Smooth muscle cell (in vitro differentiated cells): ENCODE measurements around the gene RAET1G. TPM values are rescaled to one million over a fixed set of nuclear protein-coding genes. Genes with fewer than 3 reads are reported as not detected.

ENCODE experiments used
- DNase-seq: peaks from one replicate; lab custom pipeline; 2025; ENCODE audit not compliant: unreplicated experiment; lab: John Stamatoyannopoulos, UW
- H2AFZ ChIP-seq: fragments of 200-600 bp; sonication (generic); 2 replicates; pipeline ENCODE4 v1.6.0; 2016; ENCODE audit warnings: antibody characterized with exemption, low read depth, mild to moderate bottlenecking
- H3F3A ChIP-seq: fragments of 200-600 bp; sonication (generic); 2 replicates; pipeline ENCODE4 v1.6.0; 2017; ENCODE audit warnings: antibody characterized with exemption, low read depth
- H3K27ac ChIP-seq: fragments of 200-600 bp; sonication (generic); 2 replicates; pipeline ENCODE4 v1.5.1; 2016; ENCODE audit warnings: low read depth, mild to moderate bottlenecking
- H3K27me3 ChIP-seq: fragments of 200-600 bp; sonication (generic); 2 replicates; pipeline ENCODE4 v1.6.1; 2016; ENCODE audit warnings: low read depth, mild to moderate bottlenecking
- H3K36me3 ChIP-seq: fragments of 200-600 bp; sonication (generic); 2 replicates; pipeline ENCODE4 v1.5.1; 2016; ENCODE audit warnings: low read depth
- H3K4me1 ChIP-seq: fragments of 200-600 bp; sonication (generic); 2 replicates; pipeline ENCODE4 v1.5.1; 2016; ENCODE audit warnings: low read depth
- H3K4me2 ChIP-seq: fragments of 200-600 bp; sonication (generic); 2 replicates; pipeline ENCODE4 v1.6.0; 2016; ENCODE audit warnings: mild to moderate bottlenecking
- H3K4me3 ChIP-seq: fragments of 200-600 bp; sonication (generic); 2 replicates; pipeline ENCODE4 v1.5.1; 2016; ENCODE audit warnings: mild to moderate bottlenecking
- H3K79me2 ChIP-seq: fragments of 200-600 bp; sonication (generic); 2 replicates; pipeline ENCODE4 v1.6.0; 2016; ENCODE audit warnings: low read depth, mild to moderate bottlenecking
- H3K9ac ChIP-seq: fragments of 200-600 bp; sonication (generic); 2 replicates; pipeline ENCODE4 v1.6.0; 2016; ENCODE audit warnings: low read depth
- H3K9me3 ChIP-seq: fragments of 200-600 bp; sonication (generic); replicated peaks from 2 replicates; pipeline ENCODE4 v1.5.1; 2016; ENCODE audit warnings: low read depth
- H4K20me1 ChIP-seq: fragments of 200-600 bp; sonication (generic); 2 replicates; pipeline ENCODE4 v1.6.0; 2016; ENCODE audit warnings: low read depth
- WGBS: methylation state at CpG from one replicate; pipeline ENCODE4 v1.1.7; 2016; ENCODE audit warnings: low lambda C conversion rate; 5-methylcytosine and 5-hydroxymethylcytosine counted together
- polyA plus RNA-seq: library from polyadenylated mRNA; unstranded; fragments of >200 nt; fragmentation: Nextera tagmentation; extraction: Ambion mirVana; gene quantifications from 2 replicates; pipeline ENCODE4 v1.2.1, GENCODE V29; 2016
- total RNA-seq: library from RNA; depleted of rRNA; stranded (reverse); fragments of >200 nt; gene quantifications from 2 replicates; pipeline ENCODE4 v1.2.3, GENCODE V29; 2014
- TF ChIP-seq, protein P1 (sequence below): fragments of 200-600 bp; sonication (generic); IDR thresholded peaks from 2 replicates; pipeline ENCODE4 v1.5.1; 2017; ENCODE audit warnings: borderline replicate concordance, mild to moderate bottlenecking, antibody characterized with exemption; ENCODE audit not compliant: insufficient read depth, poor library complexity, severe bottlenecking

The RAET1G gene
- total and polyA plus RNA-seq, 2 experiments from 2014 or later: 1.7 to 2.4 TPM

DNA sequence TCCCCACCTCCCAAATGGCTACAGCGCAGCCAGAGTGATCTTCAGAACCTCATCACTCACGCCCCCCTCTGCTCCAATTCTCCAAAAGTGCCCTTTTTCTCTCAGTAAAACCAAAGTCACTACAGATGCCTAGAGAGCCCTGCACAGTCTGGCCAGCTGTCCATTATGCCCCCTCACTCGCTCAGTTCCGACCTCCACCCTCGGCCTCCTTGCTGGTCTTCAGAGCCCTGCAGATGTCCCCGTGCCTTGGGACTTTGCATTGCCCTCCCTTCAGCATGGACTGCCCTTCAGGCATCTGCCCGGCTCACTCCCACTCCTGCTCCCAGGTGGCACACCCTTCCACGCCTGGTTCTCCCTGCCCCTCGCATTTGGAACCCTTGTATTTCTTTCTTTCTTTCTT, 24.0 kb downstream of the RAET1G start:
- Histone ChIP-seq H2AFZ (no peak overlapping the region), H3F3A (no peaks in the 10 kb centered on the region), H3K36me3 (no peaks in the 10 kb centered on the region), H4K20me1 (no peaks in the 10 kb centered on the region), H3K4me3 (no peak overlapping the region), H3K9me3 (no peaks in the 10 kb centered on the region), H3K27me3 (peaks cover 11% of the 10 kb centered on the region), H3K4me1 (no peaks in the 10 kb centered on the region), H3K79me2 (no peaks in the 10 kb centered on the region), H3K4me2 (no peak overlapping the region), H3K9ac (no peak overlapping the region), H3K27ac (no peak overlapping the region)
- no peak for DNase-seq
- 97% methylated on average over 9 of the region's 9 CpGs for WGBS
- TF ChIP-seq, protein P1, sequence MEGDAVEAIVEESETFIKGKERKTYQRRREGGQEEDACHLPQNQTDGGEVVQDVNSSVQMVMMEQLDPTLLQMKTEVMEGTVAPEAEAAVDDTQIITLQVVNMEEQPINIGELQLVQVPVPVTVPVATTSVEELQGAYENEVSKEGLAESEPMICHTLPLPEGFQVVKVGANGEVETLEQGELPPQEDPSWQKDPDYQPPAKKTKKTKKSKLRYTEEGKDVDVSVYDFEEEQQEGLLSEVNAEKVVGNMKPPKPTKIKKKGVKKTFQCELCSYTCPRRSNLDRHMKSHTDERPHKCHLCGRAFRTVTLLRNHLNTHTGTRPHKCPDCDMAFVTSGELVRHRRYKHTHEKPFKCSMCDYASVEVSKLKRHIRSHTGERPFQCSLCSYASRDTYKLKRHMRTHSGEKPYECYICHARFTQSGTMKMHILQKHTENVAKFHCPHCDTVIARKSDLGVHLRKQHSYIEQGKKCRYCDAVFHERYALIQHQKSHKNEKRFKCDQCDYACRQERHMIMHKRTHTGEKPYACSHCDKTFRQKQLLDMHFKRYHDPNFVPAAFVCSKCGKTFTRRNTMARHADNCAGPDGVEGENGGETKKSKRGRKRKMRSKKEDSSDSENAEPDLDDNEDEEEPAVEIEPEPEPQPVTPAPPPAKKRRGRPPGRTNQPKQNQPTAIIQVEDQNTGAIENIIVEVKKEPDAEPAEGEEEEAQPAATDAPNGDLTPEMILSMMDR: no peak

DNA sequence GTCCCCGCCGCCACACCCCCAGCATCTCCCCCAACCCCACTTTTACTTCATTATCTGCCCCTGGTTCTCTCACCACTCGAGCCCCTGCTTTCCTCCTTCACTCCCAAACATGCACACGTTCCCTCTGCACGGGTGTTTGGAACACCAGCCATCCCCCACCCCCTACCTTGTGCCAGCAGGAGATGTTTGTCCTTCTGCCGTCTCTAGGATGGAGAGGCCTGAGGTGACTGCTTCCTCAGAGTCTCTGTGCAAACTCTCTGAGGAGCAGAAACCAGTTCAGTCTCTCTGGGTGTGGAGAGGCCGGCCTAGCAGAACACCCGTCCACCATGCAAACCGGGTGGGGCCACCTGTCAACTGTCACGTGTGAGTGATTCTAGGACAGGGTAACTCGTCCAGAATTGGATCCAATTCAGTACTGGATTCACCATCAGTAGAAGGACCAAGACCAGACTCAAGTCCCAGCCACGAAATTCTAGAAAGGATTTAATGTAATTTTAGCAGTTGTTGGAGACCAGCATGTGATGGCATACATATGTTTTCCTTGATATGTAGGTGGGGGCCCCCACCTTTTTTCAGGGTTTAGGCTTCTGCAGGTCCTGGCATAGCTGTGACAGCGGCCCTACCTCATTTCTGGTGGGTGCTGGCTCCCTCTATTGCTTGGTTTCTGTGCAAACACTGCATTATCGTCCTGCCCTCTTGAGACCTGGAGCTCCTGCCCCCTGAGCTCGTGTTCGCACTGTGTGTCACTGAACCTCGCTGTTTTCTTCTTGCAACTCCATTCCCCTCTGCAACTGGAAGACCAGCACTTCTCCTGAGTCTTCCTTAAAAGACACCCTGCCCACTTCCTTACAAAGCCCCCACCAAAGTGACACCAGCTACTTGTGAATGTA, 24.8 kb downstream of the RAET1G start, which contains the start of gene RAET1E:
Gene RAET1E, minus strand, starts transcription at position 259 of the 890 bp plus-strand sequence. CDS start 7,212 bp downstream, outside the sequence.
- Histone ChIP-seq H3K36me3 (no peaks in the 10 kb centered on the region), H3K4me1 (no peaks in the 10 kb centered on the region), H3K9ac (no peak within 1 kb of the TSS), H3K27me3 (peaks cover 11% of the 10 kb centered on the region), H3K9me3 (no peaks in the 10 kb centered on the region), H3K4me2 (peak within 1 kb of the TSS; percentile 54), H3K27ac (peak within 1 kb of the TSS; percentile 17), H3K79me2 (no peaks in the 10 kb centered on the region), H4K20me1 (no peaks in the 10 kb centered on the region), H3K4me3 (no peak within 1 kb of the TSS), H2AFZ (no peak within 1 kb of the TSS), H3F3A (no peaks in the 10 kb centered on the region)
- 76% methylated on average over 15 of the region's 17 CpGs for WGBS
- no peak for DNase-seq
- TF ChIP-seq, protein P1: no peak

- Histone ChIP-seq H3K9me3 (no peaks in the 10 kb centered on the region), H3K36me3 (no peaks in the 10 kb centered on the region), H3K4me2 (peak overlapping the region; percentile 54), H2AFZ (no peak overlapping the region), H3K9ac (no peak overlapping the region), H3F3A (no peaks in the 10 kb centered on the region), H3K27me3 (peaks cover 6% of the 10 kb centered on the region), H4K20me1 (no peaks in the 10 kb centered on the region), H3K79me2 (no peaks in the 10 kb centered on the region), H3K4me3 (no peak overlapping the region), H3K27ac (peak overlapping the region; percentile 17), H3K4me1 (no peaks in the 10 kb centered on the region)
- DNase-seq: no peak
- WGBS: 64% methylated on average over 13 of the region's 13 CpGs
- TF ChIP-seq, protein P1: no peak
Observed at GRCh38 chr6:149897015-149897697, 25.8 kb downstream of the RAET1G start.
